ENCODE results near the gene TUBGCP5. TPM values are rescaled to one million over a fixed set of nuclear protein-coding genes. Genes with fewer than 3 reads are reported as not detected.

The TUBGCP5 gene
- total and polyA plus RNA-seq, 10 of the 15 experiments (the other 5 are each of a cell fraction or from before 2014, with no cell fraction given) = 6.4 to 29.2 (median 20.2) TPM

DNA sequence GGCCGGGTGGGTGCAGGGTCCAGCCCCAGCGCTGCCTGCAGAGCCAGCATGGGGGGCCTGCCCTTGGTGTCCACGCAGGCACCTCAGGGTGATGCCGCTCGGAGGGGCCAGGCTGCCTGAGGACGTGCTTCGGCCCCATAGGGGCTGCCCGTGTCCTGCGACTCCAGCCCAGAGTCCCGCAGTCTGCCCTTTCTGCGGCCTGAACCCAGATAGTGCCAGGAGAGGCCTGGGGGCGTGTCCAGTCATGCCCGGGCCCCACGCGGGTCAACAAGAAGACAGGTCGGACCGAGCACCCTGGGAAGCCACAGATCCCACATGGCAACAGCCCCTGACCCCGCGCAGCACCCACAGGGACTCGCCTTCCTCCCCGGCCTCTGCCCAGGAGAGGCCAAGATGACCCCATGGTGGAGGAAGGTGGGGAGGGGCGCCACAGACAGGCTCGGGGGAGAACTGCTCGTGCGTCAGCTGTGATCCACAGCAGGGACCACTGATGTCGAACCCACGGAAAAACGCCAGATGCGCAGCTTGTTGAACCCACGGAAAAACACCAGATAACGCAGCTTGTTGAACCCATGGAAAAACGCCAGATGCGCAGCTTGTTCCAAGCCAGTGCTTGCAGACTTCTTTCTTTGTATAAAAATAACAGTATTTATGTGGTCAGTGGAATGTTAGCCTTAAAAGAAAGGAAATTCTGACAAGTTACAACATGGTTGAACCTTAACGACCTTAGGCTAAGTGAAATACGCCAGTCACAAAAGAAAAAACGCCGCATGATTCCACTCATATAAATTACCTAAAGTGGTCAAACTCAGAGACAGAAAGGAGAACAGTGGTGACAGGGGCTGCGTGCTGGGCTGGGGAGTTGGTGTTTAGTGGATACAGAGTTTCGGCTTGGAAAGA, 87.7 kb downstream of the TUBGCP5 start:
- WGBS (ENCODE audit: insufficient coverage, insufficient replicate concordance, low lambda C conversion rate, missing lambda C conversion rate) = 89% methylated on average over 39 of the region's 39 CpGs
- TF ChIP-seq ZBED1 (IDR thresholded peaks at IDR 0.05; ENCODE audit: borderline replicate concordance) (no peak), BACH1 (IDR thresholded peaks at IDR 0.05; ENCODE audit: borderline replicate concordance) (no peak), KDM1A (IDR thresholded peaks at IDR 0.05; ENCODE audit: borderline replicate concordance) (no peak), SUPT20H (IDR thresholded peaks at IDR 0.05; ENCODE audit: borderline replicate concordance, control insufficient read depth, low read depth, low read length) (no peak), KAT2A (conservative IDR thresholded peaks at IDR 0.05; ENCODE audit: control insufficient read depth, low read depth, low read length) (no peak), MXI1 (IDR thresholded peaks at IDR 0.05; ENCODE audit: low read depth, low read length) (no peak), CBX3 (IDR thresholded peaks at IDR 0.05; ENCODE audit: borderline replicate concordance, low read depth) (no peak), YY1 (IDR thresholded peaks at IDR 0.05; ENCODE audit: low read depth, low read length) (no peak), TBL1XR1 (IDR thresholded peaks at IDR 0.05; ENCODE audit: low read depth, low read length) (no peak), SMAD5 (IDR thresholded peaks at IDR 0.05; ENCODE audit: low read depth) (no peak)
- TF ChIP-seq, protein P1, sequence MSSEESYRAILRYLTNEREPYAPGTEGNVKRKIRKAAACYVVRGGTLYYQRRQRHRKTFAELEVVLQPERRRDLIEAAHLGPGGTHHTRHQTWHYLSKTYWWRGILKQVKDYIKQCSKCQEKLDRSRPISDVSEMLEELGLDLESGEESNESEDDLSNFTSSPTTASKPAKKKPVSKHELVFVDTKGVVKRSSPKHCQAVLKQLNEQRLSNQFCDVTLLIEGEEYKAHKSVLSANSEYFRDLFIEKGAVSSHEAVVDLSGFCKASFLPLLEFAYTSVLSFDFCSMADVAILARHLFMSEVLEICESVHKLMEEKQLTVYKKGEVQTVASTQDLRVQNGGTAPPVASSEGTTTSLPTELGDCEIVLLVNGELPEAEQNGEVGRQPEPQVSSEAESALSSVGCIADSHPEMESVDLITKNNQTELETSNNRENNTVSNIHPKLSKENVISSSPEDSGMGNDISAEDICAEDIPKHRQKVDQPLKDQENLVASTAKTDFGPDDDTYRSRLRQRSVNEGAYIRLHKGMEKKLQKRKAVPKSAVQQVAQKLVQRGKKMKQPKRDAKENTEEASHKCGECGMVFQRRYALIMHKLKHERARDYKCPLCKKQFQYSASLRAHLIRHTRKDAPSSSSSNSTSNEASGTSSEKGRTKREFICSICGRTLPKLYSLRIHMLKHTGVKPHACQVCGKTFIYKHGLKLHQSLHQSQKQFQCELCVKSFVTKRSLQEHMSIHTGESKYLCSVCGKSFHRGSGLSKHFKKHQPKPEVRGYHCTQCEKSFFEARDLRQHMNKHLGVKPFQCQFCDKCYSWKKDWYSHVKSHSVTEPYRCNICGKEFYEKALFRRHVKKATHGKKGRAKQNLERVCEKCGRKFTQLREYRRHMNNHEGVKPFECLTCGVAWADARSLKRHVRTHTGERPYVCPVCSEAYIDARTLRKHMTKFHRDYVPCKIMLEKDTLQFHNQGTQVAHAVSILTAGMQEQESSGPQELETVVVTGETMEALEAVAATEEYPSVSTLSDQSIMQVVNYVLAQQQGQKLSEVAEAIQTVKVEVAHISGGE (CRISPR knock-in tag; IDR thresholded peaks at IDR 0.05) = no peak
- TF ChIP-seq, protein P2, sequence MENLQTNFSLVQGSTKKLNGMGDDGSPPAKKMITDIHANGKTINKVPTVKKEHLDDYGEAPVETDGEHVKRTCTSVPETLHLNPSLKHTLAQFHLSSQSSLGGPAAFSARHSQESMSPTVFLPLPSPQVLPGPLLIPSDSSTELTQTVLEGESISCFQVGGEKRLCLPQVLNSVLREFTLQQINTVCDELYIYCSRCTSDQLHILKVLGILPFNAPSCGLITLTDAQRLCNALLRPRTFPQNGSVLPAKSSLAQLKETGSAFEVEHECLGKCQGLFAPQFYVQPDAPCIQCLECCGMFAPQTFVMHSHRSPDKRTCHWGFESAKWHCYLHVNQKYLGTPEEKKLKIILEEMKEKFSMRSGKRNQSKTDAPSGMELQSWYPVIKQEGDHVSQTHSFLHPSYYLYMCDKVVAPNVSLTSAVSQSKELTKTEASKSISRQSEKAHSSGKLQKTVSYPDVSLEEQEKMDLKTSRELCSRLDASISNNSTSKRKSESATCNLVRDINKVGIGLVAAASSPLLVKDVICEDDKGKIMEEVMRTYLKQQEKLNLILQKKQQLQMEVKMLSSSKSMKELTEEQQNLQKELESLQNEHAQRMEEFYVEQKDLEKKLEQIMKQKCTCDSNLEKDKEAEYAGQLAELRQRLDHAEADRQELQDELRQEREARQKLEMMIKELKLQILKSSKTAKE (IDR thresholded peaks at IDR 0.05; ENCODE audit: low read depth, poor library complexity, severe bottlenecking) = no peak
- TF ChIP-seq, protein P3, sequence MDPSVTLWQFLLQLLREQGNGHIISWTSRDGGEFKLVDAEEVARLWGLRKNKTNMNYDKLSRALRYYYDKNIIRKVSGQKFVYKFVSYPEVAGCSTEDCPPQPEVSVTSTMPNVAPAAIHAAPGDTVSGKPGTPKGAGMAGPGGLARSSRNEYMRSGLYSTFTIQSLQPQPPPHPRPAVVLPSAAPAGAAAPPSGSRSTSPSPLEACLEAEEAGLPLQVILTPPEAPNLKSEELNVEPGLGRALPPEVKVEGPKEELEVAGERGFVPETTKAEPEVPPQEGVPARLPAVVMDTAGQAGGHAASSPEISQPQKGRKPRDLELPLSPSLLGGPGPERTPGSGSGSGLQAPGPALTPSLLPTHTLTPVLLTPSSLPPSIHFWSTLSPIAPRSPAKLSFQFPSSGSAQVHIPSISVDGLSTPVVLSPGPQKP (IDR thresholded peaks at IDR 0.05; ENCODE audit: low read depth, low read length) = no peak
- Histone ChIP-seq H3K36me3 (ENCODE audit: control insufficient read depth in 2 of 2, insufficient read depth in 2 of 2, low read length in 1 of 2) (no peaks in the 10 kb centered on the region; a peak in 3 of 4 replicates), H2AFZ (ENCODE audit: control insufficient read depth, low read depth, low read length) (no peak overlapping the region), H3K9me3 (replicated peaks; ENCODE audit: control insufficient read depth, insufficient read depth, low read length) (no peaks in the 10 kb centered on the region), H3K27me3 (replicated peaks in 1 of 2; ENCODE audit: control insufficient read depth in 2 of 2, insufficient read depth in 2 of 2, low read length in 1 of 2) (no peaks in the 10 kb centered on the region), H4K20me1 (ENCODE audit: control insufficient read depth, insufficient read depth) (no peaks in the 10 kb centered on the region), H3K27ac (ENCODE audit: control insufficient read depth, insufficient read depth) (no peak overlapping the region), H3K4me1 (ENCODE audit: control insufficient read depth, insufficient read depth, low read length) (peaks cover 5% of the 10 kb centered on the region; the same call in 1 of the 2 replicates), H3K79me2 (ENCODE audit: control insufficient read depth, insufficient read depth, low read length) (peaks cover 10% of the 10 kb centered on the region), H3K4me2 (ENCODE audit: control insufficient read depth, insufficient read depth) (no peak overlapping the region), H3K4me3 (no peak overlapping the region), H3K9ac (ENCODE audit: control insufficient read depth, insufficient read depth, low read length) (no peak overlapping the region)
- ATAC-seq (no peak), DNase-seq (ENCODE audit: low read depth, low spot score) (no peak), FAIRE-seq (no peak)
- ChIA-PET RAD21 (ENCODE audit: unreplicated experiment) (no interaction called here), SMC1A (ENCODE audit: uncharacterized antibody, unreplicated experiment) (interaction anchor here (1.2 kb wide), 1 partner anchor 16 kb away, joined by 3 read pairs; no protein-coding TSS in a partner anchor), POLR2A (no interaction called here), CTCF (no interaction called here)
- in situ Hi-C loops (cut with MboI) (no loop called here), intact Hi-C loops (cut with micrococcal nuclease; ENCODE audit: unreplicated experiment) (no loop called here)
- no TSS peak for BruUV-seq (replicated peaks)
